Activated CD4-positive, alpha-beta T cell treated with anti-CD3 and anti-CD28 coated beads, Interleukin-2, amount 10 ng/mL, durations not matched to agents 7 days and 5 days (primary cell): ENCODE data around the gene WWOX. TPM values are rescaled to one million over a fixed set of nuclear protein-coding genes. Genes with fewer than 3 reads are reported as not detected.

ENCODE experiments used
- CTCF ChIA-PET: fragments of 350-600 bp; sonication (Branson Sonifier 250); formaldehyde crosslinking; loops from one replicate; lab custom pipeline; 2021; ENCODE audit warnings: antibody characterized with exemption; lab: Charles Lee
- POLR2A ChIA-PET: fragments of 350-600 bp; sonication (Branson Sonifier 250); formaldehyde crosslinking; loops from one replicate; lab custom pipeline; 2021; ENCODE audit warnings: antibody characterized with exemption; lab: Charles Lee
- DNase-seq: peaks from one replicate; pipeline ENCODE4 v3.0.0-alpha.2; 2020
- H3K27ac Mint-ChIP-seq: one replicate; pipeline ENCODE4 v1.8.0; 2021; ENCODE audit warnings: mild to moderate bottlenecking, moderate library complexity, mixed read lengths
- H3K27me3 Mint-ChIP-seq: one replicate; pipeline ENCODE4 v1.8.0; 2021; ENCODE audit warnings: mixed read lengths
- H3K36me3 Mint-ChIP-seq: one replicate; pipeline ENCODE4 v1.8.0; 2021; ENCODE audit warnings: low read depth, mixed read lengths
- H3K4me1 Mint-ChIP-seq: one replicate; pipeline ENCODE4 v1.8.0; 2021; ENCODE audit warnings: mixed read lengths
- H3K4me3 Mint-ChIP-seq: one replicate; pipeline ENCODE4 v1.8.0; 2021; ENCODE audit warnings: mild to moderate bottlenecking, moderate library complexity, mixed read lengths
- H3K9me3 Mint-ChIP-seq: one replicate; pipeline ENCODE4 v1.8.0; 2021; ENCODE audit warnings: mixed read lengths
- total RNA-seq, 2 experiments: library from RNA; stranded (reverse); gene quantifications; one replicate each; pipeline ENCODE4 v1.2.3, GENCODE V29; 2021

The WWOX gene
- total RNA-seq, 2 experiments from 2014 or later, result 22.2 to 28.9 TPM

- no peak for DNase-seq
- Mint-ChIP-seq H3K9me3 (peaks cover 7% of the 10 kb centered on the region), H3K4me3 (no peak overlapping the region), H3K27me3 (no peaks in the 10 kb centered on the region), H3K36me3 (peaks cover 2% of the 10 kb centered on the region), H3K27ac (no peak overlapping the region), H3K4me1 (peaks cover 1% of the 10 kb centered on the region)
- ChIA-PET POLR2A (no interaction called here), CTCF (no interaction called here)
Observed at GRCh38 chr16:79188115-79188738, 1088.8 kb downstream of the WWOX start.

DNA sequence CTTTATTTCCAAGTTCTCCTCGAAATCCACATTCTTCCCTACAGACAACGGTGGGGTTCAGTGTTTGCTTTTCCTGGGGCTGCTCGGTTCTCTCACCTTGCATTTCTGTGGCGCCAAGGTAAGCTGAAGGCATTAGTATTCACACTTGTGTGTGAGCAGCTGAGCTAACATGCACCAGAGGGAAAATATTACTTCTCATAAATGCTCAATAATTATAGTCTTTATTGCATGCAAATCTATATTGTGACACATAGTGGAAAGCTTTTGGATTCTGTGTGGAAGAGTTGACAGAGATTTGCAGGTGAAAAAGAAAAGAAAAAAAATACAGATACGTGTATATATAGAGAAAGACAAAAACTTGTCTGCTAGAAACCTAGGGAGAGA lies 1089.3 kb downstream of the WWOX start:
- Mint-ChIP-seq H3K27ac (no peak overlapping the region), H3K4me3 (no peak overlapping the region), H3K4me1 (peaks cover 1% of the 10 kb centered on the region), H3K27me3 (no peaks in the 10 kb centered on the region), H3K9me3 (peaks cover 6% of the 10 kb centered on the region), H3K36me3 (peaks cover 2% of the 10 kb centered on the region)
- ChIA-PET POLR2A (no interaction called here), CTCF (no interaction called here)
- no peak for DNase-seq

- POLR2A ChIA-PET, result no interaction called here
- CTCF ChIA-PET, result interaction anchor here (0.6 kb wide), 1 partner anchor 1347 kb away, joined by 3 read pairs; no protein-coding TSS in a partner anchor
Observed at GRCh38 chr16:79190542-79190941, 1091.1 kb downstream of the WWOX start.

GRCh38 chr16:79191933-79192332 lies 1092.5 kb downstream of the WWOX start:
- H3K36me3 Mint-ChIP-seq, result peaks cover 2% of the 10 kb centered on the region
- peaks cover 2% of the 10 kb centered on the region for H3K9me3 Mint-ChIP-seq
- H3K27me3 Mint-ChIP-seq, result peaks cover 3% of the 10 kb centered on the region
- H3K4me3 Mint-ChIP-seq, result no peak overlapping the region
- peaks cover 1% of the 10 kb centered on the region for H3K4me1 Mint-ChIP-seq
- ChIA-PET CTCF (interaction anchor here (0.8 kb wide), 1 partner anchor 368 kb away, joined by 3 read pairs; no protein-coding TSS in a partner anchor), POLR2A (no interaction called here)
- DNase-seq, result no peak
- no peak overlapping the region for H3K27ac Mint-ChIP-seq

More at GRCh38 chr16:79190542-79190941, 1091.1 kb downstream of the WWOX start:
- Mint-ChIP-seq H3K27me3 (peaks cover 3% of the 10 kb centered on the region), H3K9me3 (peaks cover 4% of the 10 kb centered on the region), H3K4me3 (no peak overlapping the region), H3K36me3 (peaks cover 2% of the 10 kb centered on the region), H3K4me1 (peaks cover 1% of the 10 kb centered on the region), H3K27ac (no peak overlapping the region)
- no peak for DNase-seq

- Mint-ChIP-seq H3K27ac (no peak overlapping the region), H3K4me3 (no peak overlapping the region), H3K9me3 (peaks cover under 1% of the 10 kb centered on the region), H3K27me3 (peaks cover 3% of the 10 kb centered on the region), H3K36me3 (peaks cover 2% of the 10 kb centered on the region), H3K4me1 (peaks cover under 1% of the 10 kb centered on the region)
- no peak for DNase-seq
- CTCF ChIA-PET, result no interaction called here
- POLR2A ChIA-PET, result no interaction called here
Observed at GRCh38 chr16:79192904-79193303, 1093.5 kb downstream of the WWOX start.

- no peaks in the 10 kb centered on the region for H3K4me1 Mint-ChIP-seq
- no peak overlapping the region for H3K27ac Mint-ChIP-seq
- no peaks in the 10 kb centered on the region for H3K36me3 Mint-ChIP-seq
- H3K4me3 Mint-ChIP-seq, result no peak overlapping the region
- DNase-seq, result no peak
- H3K27me3 Mint-ChIP-seq, result peaks cover 3% of the 10 kb centered on the region
- POLR2A ChIA-PET, result no interaction called here
- CTCF ChIA-PET, result no interaction called here
- peaks cover 3% of the 10 kb centered on the region for H3K9me3 Mint-ChIP-seq
Observed at GRCh38 chr16:79194291-79194690, 1094.8 kb downstream of the WWOX start.

DNA sequence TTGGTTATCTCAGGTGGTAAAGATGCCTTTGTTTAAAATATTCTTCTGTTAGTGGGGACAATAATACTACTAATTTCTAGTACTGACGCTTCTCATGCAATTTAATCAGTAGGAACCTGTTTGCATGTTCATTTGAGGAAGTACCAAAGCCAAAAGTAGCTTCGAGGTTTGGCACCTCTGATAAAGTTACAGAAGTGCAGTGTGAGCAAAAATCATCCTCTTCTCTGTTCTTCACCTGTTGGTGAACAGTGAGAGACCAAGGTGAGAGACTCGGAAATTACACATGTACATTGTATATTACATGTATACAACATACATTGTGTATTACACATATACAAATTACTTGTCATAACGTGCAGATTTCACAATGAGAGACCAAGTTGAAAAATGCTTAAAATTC lies 1096.5 kb downstream of the WWOX start:
- POLR2A ChIA-PET, result no interaction called here
- H3K9me3 Mint-ChIP-seq, result peaks cover 3% of the 10 kb centered on the region
- CTCF ChIA-PET, result interaction anchor here (0.9 kb wide), 1 partner anchor 402 kb away, joined by 3 read pairs; no protein-coding TSS in a partner anchor
- peaks cover 3% of the 10 kb centered on the region for H3K27me3 Mint-ChIP-seq
- H3K27ac Mint-ChIP-seq, result no peak overlapping the region
- no peaks in the 10 kb centered on the region for H3K4me1 Mint-ChIP-seq
- H3K36me3 Mint-ChIP-seq, result no peaks in the 10 kb centered on the region
- H3K4me3 Mint-ChIP-seq, result no peak overlapping the region
- DNase-seq, result no peak

DNA sequence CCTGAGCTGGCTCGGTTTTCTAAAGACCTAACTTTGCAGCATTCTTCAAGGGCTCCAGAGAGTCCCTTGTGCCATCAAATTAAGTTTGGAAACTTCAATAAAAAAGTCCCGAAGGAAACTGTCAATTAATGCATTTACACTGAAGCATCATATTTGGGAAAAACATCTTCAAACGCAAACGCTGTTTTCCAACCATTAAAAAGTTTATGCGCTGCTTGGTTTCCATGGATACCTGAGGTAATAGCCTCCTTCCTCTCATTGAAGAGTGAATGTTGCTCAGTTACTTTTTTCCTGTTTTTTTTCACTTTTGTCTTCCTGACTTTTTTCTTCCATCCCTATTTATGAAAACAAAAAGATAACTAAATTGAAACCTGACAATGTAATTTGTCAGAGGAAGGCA lies 1102.0 kb downstream of the WWOX start:
- no peak overlapping the region for H3K27ac Mint-ChIP-seq
- H3K4me1 Mint-ChIP-seq, result no peaks in the 10 kb centered on the region
- H3K36me3 Mint-ChIP-seq, result no peaks in the 10 kb centered on the region
- ChIA-PET CTCF (no interaction called here), POLR2A (no interaction called here)
- no peak overlapping the region for H3K4me3 Mint-ChIP-seq
- peaks cover 3% of the 10 kb centered on the region for H3K9me3 Mint-ChIP-seq
- no peaks in the 10 kb centered on the region for H3K27me3 Mint-ChIP-seq
- no peak for DNase-seq

- DNase-seq, result no peak
- no peaks in the 10 kb centered on the region for H3K27me3 Mint-ChIP-seq
- no peaks in the 10 kb centered on the region for H3K4me1 Mint-ChIP-seq
- H3K4me3 Mint-ChIP-seq, result no peak overlapping the region
- POLR2A ChIA-PET, result no interaction called here
- H3K36me3 Mint-ChIP-seq, result no peaks in the 10 kb centered on the region
- CTCF ChIA-PET, result interaction anchor here (0.6 kb wide), 1 partner anchor 342 kb away, joined by 3 read pairs; no protein-coding TSS in a partner anchor
- H3K9me3 Mint-ChIP-seq, result peaks cover 3% of the 10 kb centered on the region
- no peak overlapping the region for H3K27ac Mint-ChIP-seq
Observed at GRCh38 chr16:79202977-79203376, 1103.5 kb downstream of the WWOX start.

DNA sequence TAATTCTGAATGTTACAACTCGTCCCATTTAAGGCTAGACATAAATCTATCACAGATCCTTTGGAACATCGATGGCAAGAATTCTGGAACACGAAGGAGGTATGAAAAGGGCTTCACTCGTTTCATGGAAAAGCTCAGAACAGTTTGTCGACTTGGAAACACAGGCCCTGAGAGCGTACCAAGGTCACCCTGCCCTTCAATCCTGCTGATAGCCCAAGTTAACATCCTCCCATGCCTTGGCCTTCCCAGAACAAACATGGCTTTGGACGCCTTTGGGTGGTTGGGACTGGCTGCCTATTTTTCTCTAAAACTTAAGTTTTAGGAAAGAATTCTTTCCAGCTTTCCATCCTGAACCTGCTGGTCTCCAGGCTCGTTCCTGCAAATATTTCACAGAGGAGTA lies 1105.0 kb downstream of the WWOX start:
- H3K4me1 Mint-ChIP-seq, result no peaks in the 10 kb centered on the region
- DNase-seq, result no peak
- H3K27ac Mint-ChIP-seq, result no peak overlapping the region
- CTCF ChIA-PET, result no interaction called here
- POLR2A ChIA-PET, result no interaction called here
- H3K36me3 Mint-ChIP-seq, result no peaks in the 10 kb centered on the region
- no peaks in the 10 kb centered on the region for H3K9me3 Mint-ChIP-seq
- no peak overlapping the region for H3K4me3 Mint-ChIP-seq
- no peaks in the 10 kb centered on the region for H3K27me3 Mint-ChIP-seq

DNA sequence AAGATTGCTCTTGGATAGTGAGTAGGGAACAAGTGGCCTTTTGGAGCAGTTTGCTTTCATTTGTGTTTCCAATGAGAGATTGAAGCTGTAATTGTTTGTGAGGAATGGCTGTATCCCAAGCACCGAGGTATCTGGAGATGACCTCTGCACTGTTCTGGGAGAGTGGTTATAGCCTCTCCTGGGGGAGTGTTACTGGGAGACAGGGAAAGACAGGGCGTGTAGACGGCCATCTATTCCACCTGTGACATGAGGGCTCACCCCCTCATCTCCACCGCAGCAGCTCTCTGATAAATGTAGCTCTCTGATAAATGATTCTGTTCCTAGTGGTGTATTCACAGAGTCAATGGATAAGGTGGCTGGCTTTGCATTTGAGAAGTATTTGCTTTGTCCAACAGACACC lies 1107.4 kb downstream of the WWOX start:
- no peaks in the 10 kb centered on the region for H3K36me3 Mint-ChIP-seq
- ChIA-PET CTCF (no interaction called here), POLR2A (no interaction called here)
- H3K27me3 Mint-ChIP-seq, result no peaks in the 10 kb centered on the region
- no peak overlapping the region for H3K4me3 Mint-ChIP-seq
- no peaks in the 10 kb centered on the region for H3K9me3 Mint-ChIP-seq
- no peaks in the 10 kb centered on the region for H3K4me1 Mint-ChIP-seq
- no peak for DNase-seq
- H3K27ac Mint-ChIP-seq, result no peak overlapping the region

- ChIA-PET CTCF (interaction anchor here (0.6 kb wide), 1 partner anchor 646 kb away, joined by 5 read pairs; no protein-coding TSS in a partner anchor), POLR2A (no interaction called here)
- no peak for DNase-seq
- Mint-ChIP-seq H3K36me3 (no peaks in the 10 kb centered on the region), H3K9me3 (peaks cover 8% of the 10 kb centered on the region), H3K4me3 (no peak overlapping the region), H3K27me3 (no peaks in the 10 kb centered on the region), H3K27ac (no peak overlapping the region), H3K4me1 (no peaks in the 10 kb centered on the region)
Observed at GRCh38 chr16:79209308-79209707, 1109.9 kb downstream of the WWOX start.

DNA sequence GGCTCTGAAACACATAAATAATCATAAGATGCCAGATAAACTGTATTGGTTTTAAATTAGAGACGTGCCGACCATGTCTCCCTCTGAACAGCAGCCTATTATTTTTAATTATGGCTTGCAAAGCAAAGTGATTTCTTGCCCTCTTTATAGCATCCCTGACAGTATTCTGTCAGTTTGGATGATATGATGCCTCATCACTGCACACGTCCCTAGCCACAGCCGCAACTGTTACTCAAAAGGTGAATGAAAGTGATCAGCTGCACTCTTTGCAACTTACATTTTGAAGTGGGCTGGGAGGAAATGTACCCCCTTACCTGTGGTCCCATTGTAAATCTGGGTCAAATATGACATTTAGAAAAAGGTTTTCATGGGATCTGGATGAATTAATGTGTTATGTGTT lies 1111.2 kb downstream of the WWOX start:
- no peaks in the 10 kb centered on the region for H3K4me1 Mint-ChIP-seq
- H3K9me3 Mint-ChIP-seq, result peaks cover 15% of the 10 kb centered on the region
- CTCF ChIA-PET, result no interaction called here
- H3K4me3 Mint-ChIP-seq, result no peak overlapping the region
- H3K36me3 Mint-ChIP-seq, result no peaks in the 10 kb centered on the region
- POLR2A ChIA-PET, result no interaction called here
- H3K27me3 Mint-ChIP-seq, result no peaks in the 10 kb centered on the region
- H3K27ac Mint-ChIP-seq, result no peak overlapping the region
- no peak for DNase-seq

GRCh38 chr16:79211586-79211985 lies 1112.1 kb downstream of the WWOX start:
- Mint-ChIP-seq H3K4me1 (no peaks in the 10 kb centered on the region), H3K36me3 (no peaks in the 10 kb centered on the region), H3K4me3 (no peak overlapping the region), H3K9me3 (peaks cover 22% of the 10 kb centered on the region), H3K27ac (no peak overlapping the region), H3K27me3 (no peaks in the 10 kb centered on the region)
- ChIA-PET CTCF (interaction anchor here (0.6 kb wide), 1 partner anchor 481 kb away, joined by 3 read pairs; no protein-coding TSS in a partner anchor), POLR2A (no interaction called here)
- no peak for DNase-seq
